Stimulated activated naive B cell treated with anti-CD40 and anti-IgM and Interleukin-4, amounts not matched to agents 10 μg/mL and 1 μg/mL and 100 μg/mL, for 72 hours (primary cell): Measurements from ENCODE around the gene PPP2R5C.
A peak's percentile ranks its signal among the peaks of the same experiment; 100 is the strongest.
"Not testable (repeated sequence)": the region's sequence is repeated elsewhere in the genome, so short reads cannot be mapped to it uniquely, and the experiment has no call there.

Experiments used
- ATAC-seq, 2 donors: fragments of 150-1000 bp; cut with Tn5 transposase; replicated peaks; 2 replicates each; pipeline ENCODE4 v1.10.0; 2021; ENCODE audit warnings: moderate library complexity in 1 of 2
- DNase-seq: peaks from one replicate; pipeline ENCODE4 v3.0.0; 2021
- H3K27ac Mint-ChIP-seq: one replicate; pipeline ENCODE4 v1.8.0; 2022; ENCODE audit warnings: mild to moderate bottlenecking, mixed read lengths
- H3K27me3 Mint-ChIP-seq, 2 donors: one replicate each; pipeline ENCODE4 v1.8.0; 2022; ENCODE audit warnings: mixed read lengths in 2 of 2
- H3K36me3 Mint-ChIP-seq, 2 donors: one replicate each; pipeline ENCODE4 v1.8.0; 2022; ENCODE audit warnings: mixed read lengths in 2 of 2, mild to moderate bottlenecking in 1 of 2
- H3K4me1 Mint-ChIP-seq, 2 donors: one replicate each; pipeline ENCODE4 v1.8.0; 2022; ENCODE audit warnings: mixed read lengths in 2 of 2, mild to moderate bottlenecking in 1 of 2
- H3K4me3 Mint-ChIP-seq, 2 donors: one replicate each; pipeline ENCODE4 v1.8.0; 2022; ENCODE audit warnings: mild to moderate bottlenecking in 2 of 2, mixed read lengths in 2 of 2, moderate library complexity in 1 of 2
- H3K9me3 Mint-ChIP-seq, 2 donors: one replicate each; pipeline ENCODE4 v1.8.0; 2022; ENCODE audit warnings: mixed read lengths in 2 of 2, mild to moderate bottlenecking in 1 of 2

PPP2R5C gene

DNA sequence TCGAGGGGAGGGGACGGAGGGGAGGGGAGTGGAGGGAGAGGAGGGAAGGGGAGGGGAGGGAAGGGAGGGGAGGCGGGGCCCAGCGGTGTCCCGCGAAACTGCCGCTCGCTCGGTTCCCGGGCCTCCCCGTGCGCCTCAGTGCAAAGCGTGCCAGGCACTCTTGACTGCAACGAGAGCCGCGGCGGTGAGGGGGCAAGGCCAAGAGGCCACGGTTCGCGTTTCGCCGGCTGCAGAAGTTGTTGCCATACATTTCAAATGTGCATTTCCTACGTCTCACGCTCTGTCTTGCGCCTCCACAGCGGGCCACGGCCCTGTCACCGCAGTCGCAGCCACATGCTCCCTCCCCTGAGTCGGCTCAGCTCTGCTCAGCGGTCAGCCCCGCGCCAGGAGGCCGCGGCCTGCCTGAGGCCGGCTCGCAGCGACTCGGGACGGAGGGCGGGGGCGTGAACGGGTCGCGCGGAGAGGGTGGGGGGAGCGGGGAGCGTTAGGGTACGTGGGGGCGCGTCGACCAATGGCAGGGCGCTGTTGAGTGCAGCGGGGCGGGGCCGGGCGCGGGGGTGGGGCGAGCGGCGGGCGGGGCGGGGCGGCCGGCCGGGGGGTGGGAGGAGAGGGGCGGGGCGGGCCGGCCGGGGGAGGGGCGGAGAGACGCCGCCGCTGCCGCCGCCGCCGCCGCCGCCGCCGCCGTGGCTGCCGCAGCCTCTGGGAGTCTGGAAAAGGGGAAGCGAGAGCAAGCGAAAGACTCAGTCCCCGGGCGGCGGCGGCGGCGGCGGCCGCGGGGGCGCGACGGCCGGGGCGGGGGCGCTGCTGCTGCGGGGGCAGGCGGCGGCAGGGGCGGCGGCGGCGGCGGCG is at the start of gene PPP2R5C:
Gene PPP2R5C (plus strand): TSS at position 678 of the 849 bp plus-strand sequence. CDS start 185 bp downstream, outside the sequence.
- Mint-ChIP-seq H3K4me3 (peak within 1 kb of the TSS; percentile 88 to 90), H3K27ac (peak within 1 kb of the TSS; percentile 89), H3K36me3 (peaks cover 7 to 17% of the 10 kb centered on the region in 2 donors), H3K9me3 (no peaks in the 10 kb centered on the region), H3K4me1 (peaks cover 21 to 43% of the 10 kb centered on the region in 2 donors), H3K27me3 (no peaks in the 10 kb centered on the region)
- DNase-seq (peak; percentile 76), ATAC-seq (peak; percentile 78 to 79)

DNA sequence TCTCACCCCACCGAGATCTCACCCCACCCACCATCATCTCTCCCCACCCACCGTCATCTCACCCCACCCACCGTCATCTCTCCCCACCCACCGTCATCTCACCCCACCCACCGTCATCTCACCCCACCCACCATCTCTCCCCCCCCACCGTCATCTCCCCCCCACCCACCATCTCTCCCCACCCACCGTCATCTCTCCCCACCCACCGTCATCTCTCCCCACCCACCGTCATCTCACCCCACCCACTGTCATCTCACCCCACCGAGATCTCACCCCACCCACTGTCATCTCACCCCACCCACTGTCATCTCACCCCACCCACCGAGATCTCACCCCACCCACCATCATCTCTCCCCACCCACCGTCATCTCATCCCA is 49.7 kb upstream of the PPP2R5C start:
- H3K4me1 Mint-ChIP-seq, H3K27ac Mint-ChIP-seq, DNase-seq, H3K4me3 Mint-ChIP-seq, H3K36me3 Mint-ChIP-seq, H3K9me3 Mint-ChIP-seq, ATAC-seq: not testable (repeated sequence)
- peaks cover 19 to 36% of the 10 kb centered on the region in 2 donors for H3K27me3 Mint-ChIP-seq

DNA sequence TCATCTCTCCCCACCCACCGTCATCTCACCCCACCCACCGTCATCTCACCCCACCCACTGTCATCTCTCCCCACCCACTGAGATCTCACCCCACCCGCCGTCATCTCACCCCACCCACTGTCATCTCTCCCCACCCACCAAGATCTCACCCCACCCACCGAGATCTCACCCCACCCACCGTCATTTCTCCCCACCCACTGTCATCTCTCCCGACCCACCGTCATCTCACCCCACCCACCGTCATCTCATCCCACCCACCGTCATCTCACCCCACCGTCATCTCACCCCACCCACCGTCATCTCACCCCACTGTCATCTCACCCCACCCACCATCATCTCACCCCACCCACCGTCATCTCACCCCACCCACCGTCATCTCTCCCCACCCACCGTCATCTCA is 49.2 kb upstream of the PPP2R5C start:
- not testable (repeated sequence) for ATAC-seq, H3K36me3 Mint-ChIP-seq, H3K27ac Mint-ChIP-seq, H3K9me3 Mint-ChIP-seq, H3K4me3 Mint-ChIP-seq, H3K4me1 Mint-ChIP-seq, DNase-seq
- H3K27me3 Mint-ChIP-seq = peaks cover 21 to 39% of the 10 kb centered on the region in 2 donors

DNA sequence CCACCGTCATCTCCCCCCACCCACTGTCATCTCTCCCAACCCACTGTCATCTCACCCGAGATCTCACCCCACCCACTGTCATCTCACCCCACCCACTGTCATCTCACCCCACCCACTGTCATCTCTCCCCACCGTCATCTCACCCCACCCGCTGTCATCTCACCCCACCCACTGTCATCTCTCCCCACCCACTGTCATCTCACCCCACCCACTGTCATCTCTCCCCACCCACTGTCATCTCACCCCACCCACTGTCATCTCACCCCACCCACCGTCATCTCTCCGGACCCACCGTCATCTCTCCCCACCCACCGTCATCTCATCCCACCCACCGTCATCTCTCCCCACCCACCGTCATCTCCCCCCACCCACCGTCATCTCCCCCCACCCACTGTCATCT is 48.4 kb upstream of the PPP2R5C start:
- not testable (repeated sequence) for H3K9me3 Mint-ChIP-seq, H3K4me3 Mint-ChIP-seq, DNase-seq, H3K27ac Mint-ChIP-seq, ATAC-seq, H3K4me1 Mint-ChIP-seq, H3K36me3 Mint-ChIP-seq
- peaks cover 25 to 41% of the 10 kb centered on the region in 2 donors for H3K27me3 Mint-ChIP-seq

DNA sequence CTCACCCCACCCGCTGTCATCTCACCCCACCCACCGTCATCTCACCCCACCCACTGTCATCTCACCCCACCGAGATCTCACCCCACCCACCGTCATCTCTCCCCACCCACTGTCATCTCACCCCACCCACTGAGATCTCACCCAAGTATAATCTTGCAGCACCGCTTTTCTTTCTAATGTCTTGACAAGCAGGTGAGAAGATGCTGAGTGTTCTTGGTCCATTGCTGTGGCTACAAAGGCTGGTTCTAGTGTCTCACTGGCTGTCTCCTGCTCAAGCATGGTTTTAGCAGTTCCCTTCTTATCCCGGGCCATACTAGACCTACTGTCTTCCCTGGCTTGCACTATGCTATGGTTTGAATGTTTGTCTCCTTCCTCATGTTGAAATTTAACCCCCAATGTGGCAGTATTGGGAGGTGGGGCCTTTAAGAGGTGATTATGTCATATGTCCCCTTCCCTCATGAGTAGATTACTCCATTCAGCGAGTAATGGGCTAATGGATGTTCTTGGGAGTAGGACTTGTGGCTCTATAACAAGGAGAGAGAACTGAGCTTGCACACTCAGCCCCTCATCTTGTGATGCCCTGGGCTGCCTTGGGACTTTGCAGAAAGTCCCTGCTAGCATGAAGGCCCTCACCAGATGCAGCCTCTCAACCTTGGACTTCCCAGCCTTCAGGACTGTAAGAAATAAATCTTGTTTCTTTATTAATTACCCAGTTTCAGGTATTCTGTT is 47.7 kb upstream of the PPP2R5C start:
- no peaks in the 10 kb centered on the region for H3K36me3 Mint-ChIP-seq
- H3K9me3 Mint-ChIP-seq = no peaks in the 10 kb centered on the region
- no peak overlapping the region for H3K4me3 Mint-ChIP-seq
- H3K27me3 Mint-ChIP-seq = peaks cover 29 to 41% of the 10 kb centered on the region in 2 donors
- no peak for DNase-seq
- no peak for ATAC-seq
- H3K4me1 Mint-ChIP-seq = peaks cover 0 to 3% of the 10 kb centered on the region in 2 donors
- H3K27ac Mint-ChIP-seq = no peak overlapping the region

DNA sequence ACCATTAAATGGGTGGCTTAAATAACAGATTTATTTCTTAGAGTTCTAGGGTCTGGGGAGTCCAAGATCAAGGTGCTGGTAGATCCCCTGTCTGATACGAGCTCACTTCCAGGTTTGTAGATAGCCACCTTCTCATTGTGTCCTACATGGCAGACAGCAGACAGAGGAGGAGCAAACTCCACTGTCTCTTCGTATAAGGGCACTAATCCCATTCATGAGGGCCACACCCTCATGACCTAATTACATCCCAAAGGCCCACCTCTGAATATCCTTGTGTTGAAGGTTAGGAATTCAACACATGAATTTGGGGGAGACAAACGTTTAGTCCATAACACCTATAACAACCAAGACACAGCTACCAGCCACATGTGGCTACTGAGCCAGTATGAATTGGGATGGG is 47.1 kb upstream of the PPP2R5C start:
- Mint-ChIP-seq H3K9me3 (no peaks in the 10 kb centered on the region), H3K4me1 (peaks cover 1 to 3% of the 10 kb centered on the region in 2 donors), H3K36me3 (no peaks in the 10 kb centered on the region), H3K27me3 (peaks cover 33 to 44% of the 10 kb centered on the region in 2 donors), H3K4me3 (no peak overlapping the region), H3K27ac (no peak overlapping the region)
- DNase-seq (no peak), ATAC-seq (no peak)

DNA sequence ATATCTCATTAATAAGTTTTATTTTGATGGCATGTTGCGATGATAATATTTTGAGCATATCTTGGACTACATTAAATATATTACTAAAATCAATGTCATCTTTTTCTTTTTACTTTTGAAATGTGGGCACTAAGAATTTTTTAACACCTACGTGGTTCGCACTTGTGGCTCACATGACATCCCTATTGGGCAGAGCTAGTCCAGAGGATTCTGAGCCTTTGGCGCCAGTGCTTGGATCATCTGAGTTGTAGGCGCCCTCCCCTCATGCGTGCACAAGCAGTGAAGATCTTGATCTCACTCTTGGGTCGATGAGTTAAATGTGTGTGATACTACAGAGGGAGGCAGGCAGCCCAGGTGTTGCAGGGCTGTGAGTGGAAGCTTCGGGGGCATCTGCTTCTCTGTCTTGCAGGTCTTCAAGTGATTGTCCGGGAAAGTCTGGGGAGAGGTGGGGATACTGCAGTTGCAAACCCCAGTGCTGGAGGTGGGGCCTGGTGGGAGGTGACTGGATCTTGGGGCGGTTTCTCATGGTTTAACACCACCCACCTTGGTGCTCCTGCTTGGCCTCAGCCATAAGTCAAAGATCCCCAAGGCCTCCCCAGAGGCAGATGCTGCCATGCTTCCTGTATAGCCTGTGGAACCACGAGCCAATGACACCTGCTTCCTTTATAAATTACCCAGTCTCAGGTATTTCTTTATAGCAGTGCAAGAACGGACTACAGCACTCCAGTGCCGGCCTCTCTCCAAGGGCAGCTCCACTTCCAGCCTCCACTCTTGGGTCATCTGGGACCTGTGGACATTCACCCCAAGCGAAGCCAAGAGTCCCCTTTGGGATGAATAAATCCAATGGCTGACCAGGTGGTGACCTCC is 46.1 kb upstream of the PPP2R5C start:
- H3K27me3 Mint-ChIP-seq = peaks cover 35 to 50% of the 10 kb centered on the region in 2 donors
- no peak overlapping the region for H3K27ac Mint-ChIP-seq
- no peak overlapping the region for H3K4me3 Mint-ChIP-seq
- no peaks in the 10 kb centered on the region for H3K9me3 Mint-ChIP-seq
- H3K36me3 Mint-ChIP-seq = no peaks in the 10 kb centered on the region
- DNase-seq (no peak), ATAC-seq (no peak)
- peaks cover 3 to 7% of the 10 kb centered on the region in 2 donors for H3K4me1 Mint-ChIP-seq

DNA sequence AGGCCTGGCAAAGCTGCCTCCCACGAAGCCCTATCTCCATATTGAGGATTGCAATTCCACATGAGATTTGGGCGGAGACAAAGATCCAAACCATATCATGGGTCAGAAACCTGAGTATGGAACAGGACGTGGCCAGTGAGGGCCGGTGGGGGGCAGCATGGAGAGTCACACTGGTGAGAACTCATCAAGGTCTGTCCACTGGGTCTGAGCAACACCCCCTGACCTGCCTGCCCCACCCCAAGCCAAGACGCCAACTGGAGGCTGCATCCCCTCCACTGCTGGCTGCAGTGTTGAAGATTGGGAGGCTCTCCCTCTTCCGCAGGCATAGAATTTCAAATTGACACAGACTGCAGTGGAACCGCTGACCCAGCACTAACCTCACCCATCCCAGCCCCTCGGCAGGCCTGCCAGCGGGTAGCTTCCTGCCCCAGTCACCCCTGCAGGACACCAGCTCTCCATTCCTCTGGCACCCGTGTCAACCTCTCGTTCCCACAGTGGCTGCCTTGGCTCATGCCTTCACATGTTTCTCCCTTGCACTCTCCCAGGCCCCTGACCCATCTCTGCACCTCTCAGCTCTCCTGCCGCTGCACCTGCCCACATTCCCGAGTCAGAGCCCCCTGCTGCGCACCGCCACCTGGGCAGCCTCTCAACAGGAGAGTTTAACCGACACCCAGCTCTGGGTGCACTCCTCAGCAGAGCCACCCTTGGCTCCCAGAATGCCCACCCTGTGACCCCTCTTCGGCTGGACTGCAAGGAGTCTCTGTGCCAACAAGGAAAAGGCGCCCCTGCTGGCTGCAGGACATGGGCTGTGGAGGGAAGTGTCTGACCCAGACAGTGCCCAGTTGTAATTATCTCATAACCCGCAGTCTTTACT is 45.2 kb upstream of the PPP2R5C start:
- Mint-ChIP-seq H3K4me3 (no peak overlapping the region), H3K9me3 (no peaks in the 10 kb centered on the region), H3K27me3 (peaks cover 31 to 43% of the 10 kb centered on the region in 2 donors), H3K27ac (peak overlapping the region; percentile 56), H3K4me1 (peaks cover 5 to 7% of the 10 kb centered on the region in 2 donors), H3K36me3 (no peaks in the 10 kb centered on the region)
- ATAC-seq = no peak
- DNase-seq = no peak

DNA sequence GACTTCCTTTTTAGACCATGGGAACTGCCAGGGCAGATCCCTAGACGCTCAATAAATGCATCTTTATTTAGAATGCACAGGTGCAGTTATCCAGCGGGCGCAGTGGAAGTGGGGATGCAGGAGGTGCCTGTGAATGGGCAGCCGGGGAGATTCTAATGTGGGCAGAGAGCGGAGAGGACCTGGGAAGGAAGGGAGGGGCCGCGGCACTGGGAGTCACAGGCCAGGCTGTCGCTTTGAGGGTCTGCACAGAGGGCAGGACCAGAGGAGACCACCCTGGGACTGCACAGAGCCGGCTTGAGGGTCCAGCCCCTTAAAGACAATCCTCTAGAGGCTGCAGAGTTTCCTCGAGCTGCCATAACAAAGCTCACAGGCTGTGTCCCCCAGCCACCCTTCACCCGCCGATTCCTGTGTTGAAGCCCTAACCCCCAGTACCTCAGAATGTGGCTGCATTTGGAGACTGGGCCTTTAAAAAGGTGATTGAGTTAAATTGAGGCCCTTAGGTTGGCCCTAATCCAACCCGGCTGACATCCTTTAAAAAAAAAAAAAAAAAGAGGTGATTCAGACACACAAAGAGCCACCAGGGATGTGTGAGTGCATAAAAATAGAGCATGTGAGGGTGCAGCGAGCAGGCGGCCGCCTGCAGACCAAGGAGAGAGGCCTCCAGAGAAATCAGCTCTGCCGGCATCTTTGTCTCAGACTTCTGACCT is 44.4 kb upstream of the PPP2R5C start:
- DNase-seq (no peak), ATAC-seq (no peak)
- Mint-ChIP-seq H3K4me1 (peaks cover 8 to 12% of the 10 kb centered on the region in 2 donors), H3K4me3 (no peak overlapping the region), H3K27ac (no peak overlapping the region), H3K36me3 (no peaks in the 10 kb centered on the region), H3K27me3 (peaks cover 32 to 43% of the 10 kb centered on the region in 2 donors), H3K9me3 (no peaks in the 10 kb centered on the region)

DNA sequence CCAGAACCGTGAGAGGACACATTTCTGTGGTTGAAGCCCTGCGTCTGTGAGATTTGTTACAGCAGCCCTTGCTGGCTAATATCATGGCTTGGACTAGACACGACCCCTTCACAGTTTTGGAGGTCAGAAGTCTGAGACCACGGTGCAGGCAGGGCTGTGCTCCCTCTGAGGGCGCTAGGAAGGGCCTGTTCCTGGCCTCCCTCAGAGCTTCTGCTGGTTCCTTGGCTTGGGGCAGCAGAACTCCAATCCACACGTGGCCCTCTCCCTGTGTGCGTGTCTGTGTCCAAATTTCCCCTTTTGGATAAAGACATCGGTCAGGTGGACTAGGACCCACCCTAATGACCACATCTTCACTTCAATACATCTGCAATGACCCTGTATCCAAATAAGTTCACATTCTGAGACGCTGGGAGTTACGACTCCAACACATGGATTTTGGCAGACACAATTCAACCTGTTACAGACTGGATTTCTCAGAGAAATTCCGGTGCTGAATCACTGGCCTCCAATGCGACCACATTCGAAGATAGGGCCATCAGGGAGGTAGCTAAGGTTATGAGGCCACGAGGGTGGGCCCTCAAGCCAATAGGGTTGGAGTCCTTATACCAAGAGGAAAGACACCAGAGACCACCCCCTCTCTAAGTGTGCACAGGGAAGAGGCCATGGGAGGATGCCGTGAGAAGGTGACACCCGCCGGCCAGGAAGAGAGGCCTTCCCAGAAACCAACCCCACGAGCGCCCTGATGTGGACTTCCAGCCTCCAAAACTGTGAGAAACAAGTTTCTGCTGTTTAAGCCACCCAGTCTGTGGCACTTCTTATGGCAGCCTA is 43.6 kb upstream of the PPP2R5C start:
- peaks cover 36 to 43% of the 10 kb centered on the region in 2 donors for H3K27me3 Mint-ChIP-seq

DNA sequence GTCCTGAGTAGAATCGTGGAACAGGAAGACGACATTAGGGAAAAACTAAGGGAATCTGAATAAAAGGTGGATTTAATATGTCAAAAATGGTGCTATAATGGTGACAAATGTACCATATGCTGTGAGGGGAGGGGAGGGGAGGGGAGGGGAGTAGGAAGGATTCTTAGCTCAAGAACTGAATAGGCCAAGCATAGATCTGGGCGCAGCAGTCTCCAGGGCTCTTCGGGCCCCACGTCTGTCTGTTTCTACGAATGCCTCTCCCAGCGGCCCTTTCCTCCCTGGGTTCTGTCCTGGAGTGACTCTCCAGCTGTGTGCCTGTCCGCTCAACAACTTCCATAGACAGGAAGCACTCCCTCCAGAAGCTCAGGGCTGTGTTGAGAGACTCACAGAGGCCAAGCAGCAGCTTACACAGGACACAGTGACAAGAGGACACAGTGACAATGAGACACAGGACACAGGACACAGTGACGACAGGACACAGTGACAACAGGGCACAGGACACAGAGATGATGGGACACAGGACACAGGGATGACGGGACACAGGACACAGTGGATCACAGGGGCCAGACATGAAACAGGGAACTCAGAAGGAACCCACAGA is 42.4 kb upstream of the PPP2R5C start:
- Mint-ChIP-seq H3K27ac (no peak overlapping the region), H3K4me1 (peaks cover 9 to 17% of the 10 kb centered on the region in 2 donors), H3K9me3 (no peaks in the 10 kb centered on the region), H3K4me3 (no peak overlapping the region), H3K27me3 (peaks cover 36 to 43% of the 10 kb centered on the region in 2 donors), H3K36me3 (no peaks in the 10 kb centered on the region)
- ATAC-seq = no peak
- no peak for DNase-seq

More for the DNA sequence above, 43.6 kb upstream of the PPP2R5C start:
- no peaks in the 10 kb centered on the region for H3K36me3 Mint-ChIP-seq
- DNase-seq (no peak), ATAC-seq (no peak)
- no peak overlapping the region for H3K4me3 Mint-ChIP-seq
- peaks cover 12 to 17% of the 10 kb centered on the region in 2 donors for H3K4me1 Mint-ChIP-seq
- no peak overlapping the region for H3K27ac Mint-ChIP-seq
- no peaks in the 10 kb centered on the region for H3K9me3 Mint-ChIP-seq

DNA sequence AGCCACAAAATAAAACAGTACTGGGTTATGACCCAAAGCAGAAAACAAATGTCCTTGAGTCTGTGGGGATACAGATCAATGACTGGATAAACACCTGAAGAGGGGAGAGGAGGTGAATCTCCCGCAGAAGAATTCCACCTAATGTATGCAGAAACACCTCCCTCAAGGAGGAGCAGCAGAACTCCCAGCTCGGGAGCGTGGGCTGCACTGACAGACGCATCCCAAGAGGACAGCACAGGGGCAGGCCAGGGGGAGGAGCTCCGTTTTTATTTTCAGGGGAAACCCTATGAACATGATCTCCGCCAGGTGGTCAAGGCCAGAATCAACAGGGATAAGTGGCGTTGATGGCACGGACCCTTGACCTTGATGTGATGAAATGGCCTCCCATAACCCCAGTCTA is 41.8 kb upstream of the PPP2R5C start:
- H3K27ac Mint-ChIP-seq = no peak overlapping the region
- peaks cover 9 to 17% of the 10 kb centered on the region in 2 donors for H3K4me1 Mint-ChIP-seq
- ATAC-seq = no peak
- no peak overlapping the region for H3K4me3 Mint-ChIP-seq
- DNase-seq = no peak
- peaks cover 36 to 43% of the 10 kb centered on the region in 2 donors for H3K27me3 Mint-ChIP-seq
- no peaks in the 10 kb centered on the region for H3K9me3 Mint-ChIP-seq
- H3K36me3 Mint-ChIP-seq = no peaks in the 10 kb centered on the region
